ENCODE measurements around the gene TTLL11. TPM values are rescaled to one million over a fixed set of nuclear protein-coding genes. Genes with fewer than 3 reads are reported as not detected.

TTLL11 gene
- polyA plus RNA-seq, 3 donors = 4.4 to 6.4 (median 6.1) TPM

GRCh38 chr9:121786998-121787422 is 306.1 kb downstream of the TTLL11 start:
- no peak overlapping the region for H3K27ac ChIP-seq (ENCODE audit: low read depth, low read length)
- 82 to 93% (median 92%) methylated on average over 8 of the region's 8 CpGs for WGBS, 3 donors

GRCh38 chr9:121786543-121786948 is 306.6 kb downstream of the TTLL11 start:
- no peak overlapping the region for H3K27ac ChIP-seq (ENCODE audit: low read depth, low read length)

GRCh38 chr9:121785673-121786542 is 307.2 kb downstream of the TTLL11 start:
- no peak overlapping the region for H3K27ac ChIP-seq (ENCODE audit: low read depth, low read length)
- WGBS, 3 donors = 89 to 94% (median 93%) methylated on average over 11 of the region's 11 CpGs

More at GRCh38 chr9:121786543-121786948, 306.6 kb downstream of the TTLL11 start:
- 88 to 94% (median 91%) methylated on average over 5 of the region's 5 CpGs for WGBS, 3 donors

- WGBS, 3 donors = 80 to 84% (median 82%) methylated on average over 17 of the region's 17 CpGs
- no peak overlapping the region for H3K27ac ChIP-seq (ENCODE audit: low read depth, low read length)
These were observed 308.2 kb downstream of the TTLL11 start for GRCh38 chr9:121784731-121785411.

- no peak overlapping the region for H3K27ac ChIP-seq (ENCODE audit: low read depth, low read length)
- WGBS, 3 donors = 81 to 89% (median 87%) methylated on average over 26 of the region's 26 CpGs
These were observed 309.3 kb downstream of the TTLL11 start for GRCh38 chr9:121783521-121784507.

- H3K27ac ChIP-seq (ENCODE audit: low read depth, low read length) = no peak overlapping the region
- 84 to 100% (median 92%) methylated on average over 2 of the region's 2 CpGs for WGBS, 3 donors
These were observed 310.0 kb downstream of the TTLL11 start for GRCh38 chr9:121783111-121783510.

GRCh38 chr9:121782514-121783110 is 310.5 kb downstream of the TTLL11 start:
- no peak overlapping the region for H3K27ac ChIP-seq (ENCODE audit: low read depth, low read length)
- WGBS, 3 donors = 93 to 97% (median 94%) methylated on average over 17 of the region's 17 CpGs

GRCh38 chr9:121781701-121782464 is 311.2 kb downstream of the TTLL11 start:
- no peak overlapping the region for H3K27ac ChIP-seq (ENCODE audit: low read depth, low read length)
- 94 to 97% (median 95%) methylated on average over 17 of the region's 17 CpGs for WGBS, 3 donors

GRCh38 chr9:121781145-121781548 is 312.0 kb downstream of the TTLL11 start:
- WGBS, 3 donors = 91 to 95% (median 92%) methylated on average over 8 of the region's 8 CpGs
- no peak overlapping the region for H3K27ac ChIP-seq (ENCODE audit: low read depth, low read length)

- H3K27ac ChIP-seq (ENCODE audit: low read depth, low read length) = no peak overlapping the region
- 86 to 91% (median 86%) methylated on average over 17 of the region's 17 CpGs for WGBS, 3 donors
These were observed 312.7 kb downstream of the TTLL11 start for GRCh38 chr9:121780177-121781040.

- H3K27ac ChIP-seq (ENCODE audit: low read depth, low read length) = no peak overlapping the region
- WGBS, 3 donors = 71 to 86% (median 77%) methylated on average over 13 of the region's 13 CpGs
These were observed 313.6 kb downstream of the TTLL11 start for GRCh38 chr9:121779381-121780117.

- 82 to 94% (median 88%) methylated on average over 4 of the region's 4 CpGs for WGBS, 3 donors
- no peak overlapping the region for H3K27ac ChIP-seq (ENCODE audit: low read depth, low read length)
These were observed 314.6 kb downstream of the TTLL11 start for GRCh38 chr9:121778252-121779225.

- H3K27ac ChIP-seq (ENCODE audit: low read depth, low read length) = no peak overlapping the region
- 91 to 94% (median 92%) methylated on average over 7 to 8 of the region's 8 CpGs for WGBS, 3 donors
These were observed 316.1 kb downstream of the TTLL11 start for GRCh38 chr9:121776739-121777637.
